Endothelial cell of umbilical vein (primary cell): ENCODE measurements around the gene SOX8. TPM values are rescaled to one million over a fixed set of nuclear protein-coding genes. Genes with fewer than 3 reads are reported as not detected.
A peak's percentile ranks its signal among the peaks of the same experiment; 100 is the strongest.

Experiments
- BruUV-seq: library from RNA; stranded (reverse); fragments of 400-500 nt; replicated peaks from 2 replicates; lab custom pipeline; 2021; lab: Mats Ljungman, UMichigan
- CTCF ChIA-PET: fragments of 300-600, 350-600 bp; sonication (Branson Sonifier 250); formaldehyde crosslinking; loops from one replicate; lab custom pipeline; 2021; ENCODE audit warnings: antibody characterized with exemption, inconsistent platforms; lab: Charles Lee
- POLR2A ChIA-PET: fragments of 300-600, 350-600 bp; sonication (Branson Sonifier 250); formaldehyde crosslinking; loops from one replicate; lab custom pipeline; 2021; ENCODE audit warnings: antibody characterized with exemption, inconsistent platforms; lab: Charles Lee
- DNase-seq: peaks from one replicate; pipeline ENCODE4 v3.0.0-alpha.2; 2011; ENCODE audit warnings: low read depth, low spot score
- FAIRE-seq: peaks from 2 replicates; lab custom pipeline; 2011; peaks lifted over from hg19 to GRCh38; lab: Jason Lieb, UNC
- H2AFZ ChIP-seq: 2 replicates; pipeline ENCODE4 v1.6.0; 2012; ENCODE audit warnings: low read depth, low read length, control low read depth, inconsistent platforms
- H3K27ac ChIP-seq: 2 replicates; pipeline ENCODE4 v1.5.1; 2011; ENCODE audit warnings: low read depth, mild to moderate bottlenecking, control low read depth, low read length, moderate library complexity; ENCODE audit not compliant: insufficient read depth
- H3K27me3 ChIP-seq, 2 experiments: 2 replicates each; pipeline versions ENCODE4 v1.6.0 to v1.6.1; 2011; ENCODE audit warnings: low read length in 2 of 2, mixed read lengths in 1 of 2; ENCODE audit not compliant: control insufficient read depth in 2 of 2, insufficient read depth in 2 of 2
- H3K36me3 ChIP-seq, 2 experiments: 2 replicates in 1 of 2; 3 replicates in 1 of 2; pipeline ENCODE4 v1.5.1; 2011; ENCODE audit warnings: low read length in 2 of 2, mild to moderate bottlenecking in 1 of 2, moderate library complexity in 1 of 2; ENCODE audit not compliant: control insufficient read depth in 2 of 2, insufficient read depth in 2 of 2; ENCODE audit errors: extremely low read depth in 1 of 2
- H3K4me1 ChIP-seq: 3 replicates; pipeline ENCODE4 v1.5.1; 2011; ENCODE audit warnings: mild to moderate bottlenecking, low read length; ENCODE audit not compliant: control insufficient read depth, insufficient read depth; ENCODE audit errors: extremely low read depth
- H3K4me2 ChIP-seq: 2 replicates; pipeline ENCODE4 v1.6.1; 2011; ENCODE audit warnings: low read length, control low read depth, mixed read lengths; ENCODE audit not compliant: insufficient read depth
- H3K4me3 ChIP-seq, 3 experiments: fragments of 200-600 bp in 1 of 3; sonication (generic), shearing (Covaris generic) in 1 of 3; replicated peaks in 1 of 3; 2 replicates each; pipeline ENCODE4 v1.5.1; 2011 to 2016; ENCODE audit warnings: control low read depth in 3 of 3, low read length in 3 of 3, mild to moderate bottlenecking in 2 of 3, inconsistent platforms in 1 of 3, low read depth in 1 of 3, moderate library complexity in 1 of 3; ENCODE audit not compliant: insufficient read depth in 1 of 3
- H3K79me2 ChIP-seq: 2 replicates; pipeline ENCODE4 v1.6.0; 2012; ENCODE audit warnings: low read length, inconsistent platforms; ENCODE audit not compliant: control insufficient read depth, insufficient read depth
- H3K9ac ChIP-seq: replicated peaks from 2 replicates; pipeline ENCODE3; 2011; ENCODE audit warnings: low read length, control low read depth; ENCODE audit not compliant: insufficient read depth; ENCODE audit errors: extremely low read depth
- H3K9me1 ChIP-seq: replicated peaks from 3 replicates; pipeline ENCODE4 v1.6.0; 2011; ENCODE audit warnings: mild to moderate bottlenecking, low read length; ENCODE audit not compliant: control insufficient read depth, insufficient read depth; ENCODE audit errors: extremely low read depth
- H3K9me3 ChIP-seq: replicated peaks from 2 replicates; pipeline ENCODE4 v1.5.1; 2012; ENCODE audit warnings: low read length, inconsistent platforms; ENCODE audit not compliant: control insufficient read depth, insufficient read depth
- H4K20me1 ChIP-seq: replicated peaks from 2 replicates; pipeline ENCODE3; 2011; ENCODE audit warnings: mild to moderate bottlenecking, low read length; ENCODE audit not compliant: control insufficient read depth, insufficient read depth; ENCODE audit errors: extremely low read depth
- CTCF ChIP-seq, 2 donors: IDR thresholded peaks; 1 replicate in 1 of 2; 2 replicates in 1 of 2; pipeline ENCODE4 v1.5.1; 2011; ENCODE audit warnings: low read length in 2 of 2, mild to moderate bottlenecking in 2 of 2, moderate library complexity in 2 of 2, control low read depth in 1 of 2, inconsistent platforms in 1 of 2, low read depth in 1 of 2; ENCODE audit not compliant: insufficient read depth in 1 of 2; ENCODE audit errors: extremely low read depth in 1 of 2
- EZH2 ChIP-seq: IDR thresholded peaks from 2 replicates; pipeline ENCODE4 v1.6.1; 2012; ENCODE audit warnings: borderline replicate concordance, low read depth, mild to moderate bottlenecking, moderate library complexity, low read length, inconsistent platforms; ENCODE audit not compliant: severe bottlenecking
- FOS ChIP-seq: IDR thresholded peaks from 2 replicates; pipeline ENCODE4 v1.6.1; 2011; ENCODE audit warnings: mild to moderate bottlenecking, low read length, moderate library complexity, borderline replicate concordance; ENCODE audit not compliant: insufficient read depth
- GATA2 ChIP-seq: IDR thresholded peaks from 2 replicates; pipeline ENCODE4 v1.7.0; 2011; ENCODE audit warnings: low read depth, mild to moderate bottlenecking, moderate library complexity, mixed read lengths, low read length; ENCODE audit not compliant: insufficient read length, insufficient read depth
- JUN ChIP-seq: IDR thresholded peaks from 2 replicates; pipeline ENCODE4 v1.6.1; 2011; ENCODE audit warnings: borderline replicate concordance, low read depth; ENCODE audit not compliant: insufficient read length, insufficient read depth
- MAX ChIP-seq: IDR thresholded peaks from 2 replicates; pipeline ENCODE4 v1.6.1; 2011; ENCODE audit not compliant: insufficient read depth, insufficient read length
- MYC ChIP-seq: IDR thresholded peaks from one replicate; pipeline ENCODE4 v1.6.1; 2011; ENCODE audit warnings: mild to moderate bottlenecking, low read depth, low read length
- POLR2A ChIP-seq: IDR thresholded peaks from 2 replicates; pipeline ENCODE4 v1.6.1; 2012; ENCODE audit warnings: low read depth, mild to moderate bottlenecking, control low read depth, low read length
- POLR2AphosphoS5 ChIP-seq: IDR thresholded peaks from 2 replicates; pipeline ENCODE4 v1.6.1; 2012; ENCODE audit warnings: low read depth, mild to moderate bottlenecking, control low read depth, low read length, moderate library complexity; ENCODE audit not compliant: insufficient read depth
- dilution Hi-C: fragments of 300-500 bp; cut with MboI; formaldehyde crosslinking; loops from one replicate; pipeline ENCODE4 v1.15.0; 2019; ENCODE audit warnings: low sequenced_read_pairs; ENCODE audit not compliant: extremely low pct_ligation_motif_present
- intact Hi-C: fragments of 100-400 bp; cut with micrococcal nuclease; formaldehyde crosslinking; loops from one replicate; pipeline ENCODE4 v1.10.0; 2022
- polyA plus RNA-seq, 4 experiments: library from polyadenylated mRNA; depleted of rRNA in 3 of 4; stranded (reverse) in 3 of 4; unstranded in 1 of 4; fragments of >200 nt; gene quantifications; 2 replicates each; pipeline versions ENCODE4 v1.2.1 to v1.2.3, GENCODE V29; 2011 to 2012; ENCODE audit warnings: missing spikeins in 1 of 4
- total RNA-seq: library from RNA; stranded (reverse); gene quantifications from 2 replicates; pipeline ENCODE4 v1.2.3, GENCODE V29; 2021

Gene SOX8
- total and polyA plus RNA-seq, 2 donors (not counting 3 experiments of a cell fraction or from before 2014, with no cell fraction given): 0.52 to 0.53 TPM

GRCh38 chr16:1003391-1004347, 22.1 kb downstream of the SOX8 start:
- H3K9ac ChIP-seq: no peak overlapping the region
- intact Hi-C loops: no loop called here
- TF ChIP-seq POLR2A (no peak), POLR2AphosphoS5 (peak; percentile 40), FOS (peak; percentile 9), JUN (no peak)
- H4K20me1 ChIP-seq: no peaks in the 10 kb centered on the region
- ChIA-PET POLR2A (no interaction called here), CTCF (no interaction called here)
- H3K27ac ChIP-seq: no peak overlapping the region
- FAIRE-seq (peak; percentile 84), DNase-seq (peak; percentile 8)
- H3K9me3 ChIP-seq: no peaks in the 10 kb centered on the region
- no peaks in the 10 kb centered on the region for H3K79me2 ChIP-seq
- BruUV-seq: no TSS peak
- H3K4me1 ChIP-seq: peaks cover 16% of the 10 kb centered on the region
- no peaks in the 10 kb centered on the region for H3K27me3 ChIP-seq
- H3K4me3 ChIP-seq: no peak overlapping the region
- H3K36me3 ChIP-seq: no peaks in the 10 kb centered on the region
- H3K9me1 ChIP-seq: no peaks in the 10 kb centered on the region
- H3K4me2 ChIP-seq: no peak overlapping the region
- no peak overlapping the region for H2AFZ ChIP-seq
- dilution Hi-C loops: no loop called here

GRCh38 chr16:1005286-1005685, 23.7 kb downstream of the SOX8 start:
- Histone ChIP-seq H3K27me3 (no peaks in the 10 kb centered on the region), H3K4me3 (no peak overlapping the region), H3K79me2 (no peaks in the 10 kb centered on the region), H3K9ac (no peak overlapping the region), H3K27ac (no peak overlapping the region), H3K4me1 (peaks cover 16% of the 10 kb centered on the region), H4K20me1 (no peaks in the 10 kb centered on the region), H3K9me3 (no peaks in the 10 kb centered on the region), H2AFZ (no peak overlapping the region), H3K9me1 (no peaks in the 10 kb centered on the region), H3K36me3 (no peaks in the 10 kb centered on the region), H3K4me2 (no peak overlapping the region)
- intact Hi-C loops (no loop called here), dilution Hi-C loops (no loop called here)
- ChIA-PET POLR2A (no interaction called here), CTCF (no interaction called here)
- DNase-seq (no peak), FAIRE-seq (no peak)
- TF ChIP-seq GATA2 (no peak), POLR2A (no peak), CTCF (IDR thresholded peaks at IDR 0.05; ENCODE audit: extremely low read depth in 1 of 2, insufficient read depth in 1 of 2, low read depth in 1 of 2, low read length in 2 of 2) (no peak), MAX (no peak), POLR2AphosphoS5 (no peak), EZH2 (no peak), FOS (no peak), JUN (no peak), MYC (no peak)
- BruUV-seq: no TSS peak
